ENCODE measurements around the gene KRTAP5-5.

The KRTAP5-5 gene

DNA sequence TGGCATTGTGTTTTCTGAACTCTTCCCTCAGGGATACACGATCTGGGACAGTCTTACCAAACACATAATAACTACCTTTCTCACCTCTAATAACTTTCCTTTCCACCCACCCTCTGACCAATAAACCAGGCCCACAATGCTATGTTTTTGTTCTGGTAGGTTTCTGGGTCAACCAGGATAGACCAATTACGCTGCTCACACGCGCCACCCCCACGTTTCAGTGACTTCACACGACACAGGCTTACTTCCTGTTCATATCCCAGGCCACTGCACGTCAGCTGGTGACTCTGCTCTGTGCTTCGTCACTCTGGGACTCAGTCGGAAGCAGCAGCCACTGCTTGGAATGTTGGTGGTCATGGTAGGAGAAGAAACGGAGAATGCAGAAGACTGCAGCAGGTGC lies 10.1 kb upstream of the KRTAP5-5 start:
- no peak overlapping the region for H2AK5ac ChIP-seq (ENCODE audit: low read length)
- H3K27me3 ChIP-seq (ENCODE audit: insufficient read depth, low read length): no peaks in the 10 kb centered on the region
- H3K36me3 ChIP-seq (ENCODE audit: control insufficient read depth in 1 of 2, insufficient read depth in 2 of 2, low read length in 2 of 2): no peaks in the 10 kb centered on the region
- no peak overlapping the region for H3K4ac ChIP-seq (ENCODE audit: low read depth, low read length)
- no peak overlapping the region for H4K12ac ChIP-seq (ENCODE audit: low read depth, low read length)
- H3K79me2 ChIP-seq (ENCODE audit: control insufficient read depth, insufficient read depth, low read length, poor library complexity): no peaks in the 10 kb centered on the region
- WGBS (ENCODE audit: extremely low coverage, insufficient coverage, insufficient read length): no CpG with 5 or more reads among the region's 10 CpGs
- no peak overlapping the region for H3K4me3 ChIP-seq (ENCODE audit: low read depth, low read length)
- no peak overlapping the region for H4K8ac ChIP-seq (ENCODE audit: low read depth, low read length)
- no peak overlapping the region for H2BK5ac ChIP-seq (ENCODE audit: low read depth, low read length, poor library complexity)
- H3K14ac ChIP-seq (ENCODE audit: low read length): no peak overlapping the region
- H2BK12ac ChIP-seq (ENCODE audit: low read length): no peak overlapping the region
- H3K4me2 ChIP-seq (ENCODE audit: low read length): no peak overlapping the region
- H3K9me3 ChIP-seq (ENCODE audit: insufficient read depth, low read depth, low read length): peaks cover 10% of the 10 kb centered on the region
- H3K18ac ChIP-seq (ENCODE audit: low read length): no peak overlapping the region
- H4K91ac ChIP-seq (ENCODE audit: low read depth, low read length): no peak overlapping the region
- H2BK120ac ChIP-seq (ENCODE audit: insufficient read depth, low read length, poor library complexity): no peak overlapping the region
- H3K79me1 ChIP-seq (ENCODE audit: low read length): no peaks in the 10 kb centered on the region
- DNase-seq: no peak
- no peak overlapping the region for H2AFZ ChIP-seq (ENCODE audit: insufficient read depth, low read length, poor library complexity)
- H3K9ac ChIP-seq (ENCODE audit: low read length): no peak overlapping the region
- H3K23ac ChIP-seq (ENCODE audit: low read length): no peak overlapping the region
- H3K4me1 ChIP-seq (ENCODE audit: control insufficient read depth in 1 of 2, insufficient read depth in 2 of 2, low read length in 2 of 2): no peaks in the 10 kb centered on the region
- H3K27ac ChIP-seq (ENCODE audit: low read depth, low read length): no peak overlapping the region

DNA sequence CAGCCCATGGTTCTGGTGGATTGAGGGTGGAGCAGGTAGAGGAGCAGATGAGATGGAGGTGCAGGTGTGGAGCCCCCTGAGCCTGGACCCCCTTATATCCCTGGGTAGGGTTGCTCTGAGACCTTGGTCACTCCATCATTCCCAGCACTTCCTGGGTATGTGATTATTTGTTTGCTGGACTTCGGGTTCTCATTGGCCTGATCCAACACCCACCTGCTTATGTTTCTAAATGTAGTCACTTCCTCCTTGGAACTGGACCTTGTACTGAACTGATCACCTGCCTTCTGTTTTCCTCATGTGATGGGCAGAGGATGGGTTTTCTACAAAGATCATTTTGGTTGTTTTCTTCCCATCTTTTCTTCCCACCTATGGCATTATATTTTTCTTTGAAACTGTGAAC lies 7.5 kb upstream of the KRTAP5-5 start, which contains the start of gene KRTAP5-4:
Gene KRTAP5-4 (minus strand): TSS at position 53 of the 400 bp plus-strand sequence. CDS start 45 bp downstream, at position 8.
- H2BK5ac ChIP-seq (ENCODE audit: low read depth, low read length, poor library complexity): no peak within 1 kb of the TSS
- H4K12ac ChIP-seq (ENCODE audit: low read depth, low read length): no peak within 1 kb of the TSS
- no peak within 1 kb of the TSS for H2AFZ ChIP-seq (ENCODE audit: insufficient read depth, low read length, poor library complexity)
- WGBS (ENCODE audit: extremely low coverage, insufficient coverage, insufficient read length): no CpG with 5 or more reads among the region's 1 CpG
- H3K36me3 ChIP-seq (ENCODE audit: control insufficient read depth in 1 of 2, insufficient read depth in 2 of 2, low read length in 2 of 2): no peaks in the 10 kb centered on the region
- no peak within 1 kb of the TSS for H3K9ac ChIP-seq (ENCODE audit: low read length)
- peak within 1 kb of the TSS; percentile 80 for H3K23ac ChIP-seq (ENCODE audit: low read length)
- H3K79me1 ChIP-seq (ENCODE audit: low read length): no peaks in the 10 kb centered on the region
- H4K91ac ChIP-seq (ENCODE audit: low read depth, low read length): no peak within 1 kb of the TSS
- H3K27me3 ChIP-seq (ENCODE audit: insufficient read depth, low read length): no peaks in the 10 kb centered on the region
- H3K14ac ChIP-seq (ENCODE audit: low read length): no peak within 1 kb of the TSS
- no peak for DNase-seq
- no peaks in the 10 kb centered on the region for H3K4me1 ChIP-seq (ENCODE audit: control insufficient read depth in 1 of 2, insufficient read depth in 2 of 2, low read length in 2 of 2)
- H2BK12ac ChIP-seq (ENCODE audit: low read length): no peak within 1 kb of the TSS
- peaks cover 10% of the 10 kb centered on the region for H3K9me3 ChIP-seq (ENCODE audit: insufficient read depth, low read depth, low read length)
- no peak within 1 kb of the TSS for H4K8ac ChIP-seq (ENCODE audit: low read depth, low read length)
- no peak within 1 kb of the TSS for H3K27ac ChIP-seq (ENCODE audit: low read depth, low read length)
- no peak within 1 kb of the TSS for H3K4ac ChIP-seq (ENCODE audit: low read depth, low read length)
- H2AK5ac ChIP-seq (ENCODE audit: low read length): no peak within 1 kb of the TSS
- no peak within 1 kb of the TSS for H3K4me3 ChIP-seq (ENCODE audit: low read depth, low read length)
- H2BK120ac ChIP-seq (ENCODE audit: insufficient read depth, low read length, poor library complexity): no peak within 1 kb of the TSS
- no peaks in the 10 kb centered on the region for H3K79me2 ChIP-seq (ENCODE audit: control insufficient read depth, insufficient read depth, low read length, poor library complexity)
- no peak within 1 kb of the TSS for H3K18ac ChIP-seq (ENCODE audit: low read length)
- H3K4me2 ChIP-seq (ENCODE audit: low read length): no peak within 1 kb of the TSS

DNA sequence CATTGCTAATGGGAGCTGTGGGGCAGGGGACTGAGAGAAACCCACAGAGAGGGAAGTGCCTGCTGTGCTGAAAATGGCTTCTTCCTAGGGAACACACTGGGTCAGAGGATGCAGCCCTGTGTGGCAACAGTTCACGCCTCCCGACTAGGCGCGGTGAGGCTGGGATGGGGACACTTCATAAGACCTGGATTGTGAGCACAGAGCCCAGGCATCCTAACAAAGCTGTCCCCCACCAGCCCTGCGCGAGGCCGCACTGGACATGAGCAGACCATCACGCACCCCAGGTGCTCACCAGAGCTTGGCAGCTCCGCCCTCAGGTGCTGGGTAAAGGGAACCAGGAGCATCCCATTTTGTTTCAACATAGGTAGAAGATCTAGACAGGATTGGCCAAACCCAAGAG lies 5.9 kb upstream of the KRTAP5-5 start:
- Histone ChIP-seq H4K91ac (ENCODE audit: low read depth, low read length) (no peak overlapping the region), H3K9me3 (ENCODE audit: insufficient read depth, low read depth, low read length) (peaks cover 2% of the 10 kb centered on the region), H2BK5ac (ENCODE audit: low read depth, low read length, poor library complexity) (no peak overlapping the region), H3K4ac (ENCODE audit: low read depth, low read length) (no peak overlapping the region), H4K8ac (ENCODE audit: low read depth, low read length) (no peak overlapping the region), H2BK120ac (ENCODE audit: insufficient read depth, low read length, poor library complexity) (no peak overlapping the region), H3K4me2 (ENCODE audit: low read length) (no peak overlapping the region), H2AFZ (ENCODE audit: insufficient read depth, low read length, poor library complexity) (no peak overlapping the region), H3K23ac (ENCODE audit: low read length) (no peak overlapping the region), H3K18ac (ENCODE audit: low read length) (no peak overlapping the region), H4K12ac (ENCODE audit: low read depth, low read length) (no peak overlapping the region), H2BK12ac (ENCODE audit: low read length) (no peak overlapping the region), H3K9ac (ENCODE audit: low read length) (no peak overlapping the region), H3K79me2 (ENCODE audit: control insufficient read depth, insufficient read depth, low read length, poor library complexity) (no peaks in the 10 kb centered on the region), H3K36me3 (ENCODE audit: control insufficient read depth in 1 of 2, insufficient read depth in 2 of 2, low read length in 2 of 2) (no peaks in the 10 kb centered on the region), H3K4me1 (ENCODE audit: control insufficient read depth in 1 of 2, insufficient read depth in 2 of 2, low read length in 2 of 2) (no peaks in the 10 kb centered on the region), H3K27ac (ENCODE audit: low read depth, low read length) (no peak overlapping the region), H3K4me3 (ENCODE audit: low read depth, low read length) (no peak overlapping the region), H3K79me1 (ENCODE audit: low read length) (no peaks in the 10 kb centered on the region), H3K27me3 (ENCODE audit: insufficient read depth, low read length) (no peaks in the 10 kb centered on the region), H3K14ac (ENCODE audit: low read length) (no peak overlapping the region), H2AK5ac (ENCODE audit: low read length) (no peak overlapping the region)
- no CpG with 5 or more reads among the region's 9 CpGs for WGBS (ENCODE audit: extremely low coverage, insufficient coverage, insufficient read length)
- no peak for DNase-seq

DNA sequence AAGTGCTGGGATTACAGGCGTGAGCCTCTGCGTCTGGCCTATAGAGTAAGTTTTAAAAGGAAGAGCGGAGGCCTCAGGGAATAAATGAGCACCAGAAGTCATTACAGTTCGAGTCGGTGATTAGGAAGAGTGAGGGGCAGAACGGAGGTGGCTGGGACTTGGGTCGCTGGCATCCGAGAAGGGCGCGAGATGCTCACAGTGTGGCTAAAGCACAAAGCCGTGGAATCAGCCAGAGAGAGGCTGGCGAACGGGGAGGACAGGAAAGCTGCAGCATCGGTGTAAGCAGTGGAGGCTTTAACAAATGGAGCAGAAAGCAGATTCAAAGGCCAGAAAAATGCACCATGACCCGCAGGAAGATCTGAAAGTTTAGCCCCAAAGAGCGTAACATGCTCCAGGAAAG lies 5.0 kb upstream of the KRTAP5-5 start:
- no peak for DNase-seq
- H3K9ac ChIP-seq (ENCODE audit: low read length): no peak overlapping the region
- H3K18ac ChIP-seq (ENCODE audit: low read length): no peak overlapping the region
- H2BK5ac ChIP-seq (ENCODE audit: low read depth, low read length, poor library complexity): no peak overlapping the region
- no peak overlapping the region for H3K14ac ChIP-seq (ENCODE audit: low read length)
- no peak overlapping the region for H2AK5ac ChIP-seq (ENCODE audit: low read length)
- H3K4ac ChIP-seq (ENCODE audit: low read depth, low read length): no peak overlapping the region
- H3K79me1 ChIP-seq (ENCODE audit: low read length): no peaks in the 10 kb centered on the region
- H3K27ac ChIP-seq (ENCODE audit: low read depth, low read length): no peak overlapping the region
- H3K4me1 ChIP-seq (ENCODE audit: control insufficient read depth in 1 of 2, insufficient read depth in 2 of 2, low read length in 2 of 2): no peaks in the 10 kb centered on the region
- no peak overlapping the region for H3K4me3 ChIP-seq (ENCODE audit: low read depth, low read length)
- H4K12ac ChIP-seq (ENCODE audit: low read depth, low read length): no peak overlapping the region
- H3K4me2 ChIP-seq (ENCODE audit: low read length): no peak overlapping the region
- H3K9me3 ChIP-seq (ENCODE audit: insufficient read depth, low read depth, low read length): no peaks in the 10 kb centered on the region
- no peak overlapping the region for H2AFZ ChIP-seq (ENCODE audit: insufficient read depth, low read length, poor library complexity)
- no peak overlapping the region for H2BK120ac ChIP-seq (ENCODE audit: insufficient read depth, low read length, poor library complexity)
- no peak overlapping the region for H4K8ac ChIP-seq (ENCODE audit: low read depth, low read length)
- no peaks in the 10 kb centered on the region for H3K36me3 ChIP-seq (ENCODE audit: control insufficient read depth in 1 of 2, insufficient read depth in 2 of 2, low read length in 2 of 2)
- no peak overlapping the region for H4K91ac ChIP-seq (ENCODE audit: low read depth, low read length)
- H3K79me2 ChIP-seq (ENCODE audit: control insufficient read depth, insufficient read depth, low read length, poor library complexity): no peaks in the 10 kb centered on the region
- no peaks in the 10 kb centered on the region for H3K27me3 ChIP-seq (ENCODE audit: insufficient read depth, low read length)
- no peak overlapping the region for H2BK12ac ChIP-seq (ENCODE audit: low read length)
- H3K23ac ChIP-seq (ENCODE audit: low read length): no peak overlapping the region
- no CpG with 5 or more reads among the region's 16 CpGs for WGBS (ENCODE audit: extremely low coverage, insufficient coverage, insufficient read length)

Data from trophoblast cell (in vitro differentiated cells and primary cell).